Body of pancreas (tissue), 4 donors: ENCODE results near the gene PAM.

Experiments
- POLR2A ChIP-seq, 3 donors: fragments of 450-650 bp; IDR thresholded peaks; one replicate each; pipeline ENCODE4 v1.6.1; 2016; ENCODE audit warnings: antibody characterized with exemption in 3 of 3, mild to moderate bottlenecking in 2 of 3
- TF ChIP-seq, protein P1 (sequence below), 7 experiments: fragments of 450-650 bp in 4 of 7; fragments of 200-600 bp in 3 of 7; sonication (generic) in 3 of 7; IDR thresholded peaks; one replicate each; pipeline ENCODE4 v1.5.1; 2016 to 2019; ENCODE audit warnings: antibody characterized with exemption in 7 of 7

DNA sequence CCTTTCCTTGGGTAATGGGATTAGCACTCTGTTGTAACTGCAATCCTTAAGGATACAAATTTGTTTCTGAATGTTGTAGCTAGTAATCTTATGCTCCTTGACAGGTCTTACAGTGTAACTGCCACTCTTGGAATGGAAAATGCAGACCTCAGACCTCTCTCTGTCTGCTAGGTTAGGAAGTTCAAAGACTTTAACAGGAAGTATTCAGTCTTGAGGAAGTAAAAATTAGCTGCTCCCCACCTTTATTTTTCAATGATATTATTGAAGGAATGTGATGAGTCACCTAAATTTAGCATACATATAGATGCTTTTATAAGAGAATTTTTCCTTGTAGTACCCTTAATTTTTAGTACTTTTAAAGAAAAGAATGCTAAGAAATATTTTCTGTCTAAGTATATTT, 71.5 kb downstream of the PAM start:
- TF ChIP-seq, protein P1, sequence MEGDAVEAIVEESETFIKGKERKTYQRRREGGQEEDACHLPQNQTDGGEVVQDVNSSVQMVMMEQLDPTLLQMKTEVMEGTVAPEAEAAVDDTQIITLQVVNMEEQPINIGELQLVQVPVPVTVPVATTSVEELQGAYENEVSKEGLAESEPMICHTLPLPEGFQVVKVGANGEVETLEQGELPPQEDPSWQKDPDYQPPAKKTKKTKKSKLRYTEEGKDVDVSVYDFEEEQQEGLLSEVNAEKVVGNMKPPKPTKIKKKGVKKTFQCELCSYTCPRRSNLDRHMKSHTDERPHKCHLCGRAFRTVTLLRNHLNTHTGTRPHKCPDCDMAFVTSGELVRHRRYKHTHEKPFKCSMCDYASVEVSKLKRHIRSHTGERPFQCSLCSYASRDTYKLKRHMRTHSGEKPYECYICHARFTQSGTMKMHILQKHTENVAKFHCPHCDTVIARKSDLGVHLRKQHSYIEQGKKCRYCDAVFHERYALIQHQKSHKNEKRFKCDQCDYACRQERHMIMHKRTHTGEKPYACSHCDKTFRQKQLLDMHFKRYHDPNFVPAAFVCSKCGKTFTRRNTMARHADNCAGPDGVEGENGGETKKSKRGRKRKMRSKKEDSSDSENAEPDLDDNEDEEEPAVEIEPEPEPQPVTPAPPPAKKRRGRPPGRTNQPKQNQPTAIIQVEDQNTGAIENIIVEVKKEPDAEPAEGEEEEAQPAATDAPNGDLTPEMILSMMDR (IDR thresholded peaks at IDR 0.05): no peak
- no peak for TF ChIP-seq POLR2A (IDR thresholded peaks at IDR 0.05)
